ENCODE measurements around the gene UHRF2.
"Not testable (repeated sequence)": the region's sequence is repeated elsewhere in the genome, so short reads cannot be mapped to it uniquely, and the experiment has no call there.

Gene UHRF2

DNA sequence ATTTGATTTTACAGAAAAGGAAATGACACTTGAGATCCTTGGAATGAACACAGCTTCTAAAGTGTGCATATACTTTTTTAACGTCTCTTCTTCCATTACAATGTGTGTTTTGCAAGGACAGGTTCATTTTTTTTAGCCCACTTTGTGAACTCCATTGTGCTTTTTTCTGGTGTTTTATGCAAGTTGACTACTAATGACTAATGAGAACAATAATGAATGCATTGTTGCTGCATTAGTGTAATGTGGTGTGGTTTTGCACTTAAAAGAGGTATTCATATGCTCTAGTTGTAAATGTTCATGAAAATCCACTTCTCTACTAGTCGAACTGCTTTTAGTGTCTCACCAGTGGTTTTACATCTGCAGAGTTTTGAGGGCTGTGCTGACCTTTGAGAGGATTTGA lies 93.6 kb downstream of the UHRF2 start:
- Histone ChIP-seq H3K9me3 (ENCODE audit: insufficient read depth, low read length) (no peaks in the 10 kb centered on the region; the same call in 1 of the 2 replicates), H3K4me1 (ENCODE audit: insufficient read depth, insufficient read length) (no peaks in the 10 kb centered on the region), H3K9ac (ENCODE audit: insufficient read length, low read depth) (no peak overlapping the region), H3K27me3 (ENCODE audit: insufficient read depth, insufficient read length) (no peaks in the 10 kb centered on the region), H3K4me3 (ENCODE audit: insufficient read length, low read depth) (no peak overlapping the region), H3K36me3 (ENCODE audit: insufficient read depth, insufficient read length, low read length) (peaks cover 58% of the 10 kb centered on the region)
- no peak for DNase-seq (ENCODE audit: low read depth, low spot score)
- TF ChIP-seq YY1 (IDR thresholded peaks at IDR 0.05; ENCODE audit: insufficient read depth, insufficient read length) (no peak), SUZ12 (IDR thresholded peaks at IDR 0.05; ENCODE audit: extremely low read depth, insufficient read depth, insufficient read length) (no peak), ZNF274 (IDR thresholded peaks at IDR 0.05; ENCODE audit: low read depth, low read length) (no peak)

GRCh38 chr9:6512085-6512657 lies 99.2 kb downstream of the UHRF2 start:
- H3K36me3 ChIP-seq (ENCODE audit: insufficient read depth, insufficient read length, low read length) = peaks cover 17% of the 10 kb centered on the region
- H3K27me3 ChIP-seq (ENCODE audit: insufficient read depth, insufficient read length) = no peaks in the 10 kb centered on the region
- no peak for DNase-seq (ENCODE audit: low read depth, low spot score)
- no peak overlapping the region for H3K9ac ChIP-seq (ENCODE audit: insufficient read length, low read depth)
- no peaks in the 10 kb centered on the region for H3K4me1 ChIP-seq (ENCODE audit: insufficient read depth, insufficient read length)
- no peaks in the 10 kb centered on the region; the same call in 1 of the 2 replicates for H3K9me3 ChIP-seq (ENCODE audit: insufficient read depth, low read length)
- no peak for TF ChIP-seq SUZ12 (IDR thresholded peaks at IDR 0.05; ENCODE audit: extremely low read depth, insufficient read depth, insufficient read length)
- no peak for TF ChIP-seq YY1 (IDR thresholded peaks at IDR 0.05; ENCODE audit: insufficient read depth, insufficient read length)
- no peak for TF ChIP-seq ZNF274 (IDR thresholded peaks at IDR 0.05; ENCODE audit: low read depth, low read length)
- H3K4me3 ChIP-seq (ENCODE audit: insufficient read length, low read depth) = no peak overlapping the region

GRCh38 chr9:6522263-6522662 lies 109.3 kb downstream of the UHRF2 start:
- H3K4me3 ChIP-seq (ENCODE audit: insufficient read length, low read depth) = no peak overlapping the region
- no peak for DNase-seq (ENCODE audit: low read depth, low spot score)
- no peaks in the 10 kb centered on the region for H3K36me3 ChIP-seq (ENCODE audit: insufficient read depth, insufficient read length, low read length)
- no peak for TF ChIP-seq ZNF274 (IDR thresholded peaks at IDR 0.05; ENCODE audit: low read depth, low read length)
- TF ChIP-seq YY1 (IDR thresholded peaks at IDR 0.05; ENCODE audit: insufficient read depth, insufficient read length) = no peak
- no peak for TF ChIP-seq SUZ12 (IDR thresholded peaks at IDR 0.05; ENCODE audit: extremely low read depth, insufficient read depth, insufficient read length)
- no peak overlapping the region for H3K9ac ChIP-seq (ENCODE audit: insufficient read length, low read depth)
- no peaks in the 10 kb centered on the region for H3K9me3 ChIP-seq (ENCODE audit: insufficient read depth, low read length)
- H3K27me3 ChIP-seq (ENCODE audit: insufficient read depth, insufficient read length) = no peaks in the 10 kb centered on the region
- no peaks in the 10 kb centered on the region for H3K4me1 ChIP-seq (ENCODE audit: insufficient read depth, insufficient read length)

DNA sequence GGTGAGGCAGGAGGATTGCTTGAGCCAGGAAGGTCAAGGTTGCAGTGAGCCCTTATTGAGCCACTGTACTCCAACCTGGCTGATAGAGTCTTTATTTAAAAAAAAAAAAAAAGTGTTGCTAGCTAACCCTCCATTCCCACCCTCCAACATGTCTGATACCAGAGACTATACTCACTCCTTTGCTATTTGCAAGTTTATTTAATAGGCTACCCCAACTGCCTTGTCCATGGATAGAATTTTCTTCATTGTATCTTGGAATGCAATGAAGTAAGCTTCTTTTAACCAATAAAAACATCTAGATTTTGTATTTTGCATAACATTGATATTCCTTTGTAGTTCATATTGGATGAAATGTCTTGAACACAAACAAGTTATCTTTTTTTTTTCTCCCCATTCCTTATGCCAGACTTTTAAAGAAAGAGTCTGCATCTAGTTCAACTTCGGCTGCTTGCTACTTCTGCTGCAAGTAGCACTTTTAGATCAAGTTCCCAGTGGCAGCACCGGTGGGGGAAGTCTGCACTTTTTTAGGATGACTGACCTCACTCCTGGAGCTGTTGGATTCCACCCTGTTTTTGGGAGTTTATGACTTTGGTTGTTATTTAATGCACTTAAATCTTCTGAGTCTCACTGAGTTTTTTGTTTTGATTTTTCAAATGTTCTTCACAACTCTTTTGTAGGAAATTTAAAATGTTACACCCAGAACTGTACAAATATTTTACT lies 112.5 kb downstream of the UHRF2 start:
- TF ChIP-seq YY1 (IDR thresholded peaks at IDR 0.05; ENCODE audit: insufficient read depth, insufficient read length) = no peak
- TF ChIP-seq ZNF274 (IDR thresholded peaks at IDR 0.05; ENCODE audit: low read depth, low read length) = no peak
- TF ChIP-seq SUZ12 (IDR thresholded peaks at IDR 0.05; ENCODE audit: extremely low read depth, insufficient read depth, insufficient read length) = no peak
- peaks cover 4% of the 10 kb centered on the region for H3K4me1 ChIP-seq (ENCODE audit: insufficient read depth, insufficient read length)
- DNase-seq (ENCODE audit: low read depth, low spot score) = no peak
- no peaks in the 10 kb centered on the region for H3K9me3 ChIP-seq (ENCODE audit: insufficient read depth, low read length)
- no peak overlapping the region for H3K4me3 ChIP-seq (ENCODE audit: insufficient read length, low read depth)
- no peak overlapping the region for H3K9ac ChIP-seq (ENCODE audit: insufficient read length, low read depth)
- H3K27me3 ChIP-seq (ENCODE audit: insufficient read depth, insufficient read length) = no peaks in the 10 kb centered on the region
- no peaks in the 10 kb centered on the region for H3K36me3 ChIP-seq (ENCODE audit: insufficient read depth, insufficient read length, low read length)

DNA sequence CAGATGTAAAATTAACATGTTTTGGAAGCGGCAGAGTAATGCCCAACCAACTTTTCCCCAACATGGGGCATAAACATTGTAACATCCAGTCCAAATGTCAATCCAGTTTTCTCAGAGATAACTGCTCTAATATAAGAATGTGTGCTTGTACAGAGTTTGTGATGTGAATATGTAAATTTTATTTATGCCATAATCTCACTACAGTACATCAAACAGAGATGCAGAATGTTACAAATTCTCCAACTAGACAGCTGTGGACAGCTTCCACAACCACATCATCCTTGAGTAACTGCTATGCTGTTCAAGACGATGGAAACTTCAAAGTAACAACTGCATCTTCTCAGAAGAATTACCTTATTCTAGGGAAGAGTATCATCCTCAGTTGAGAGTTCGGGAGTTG lies 122.6 kb downstream of the UHRF2 start:
- Histone ChIP-seq H3K9ac (ENCODE audit: insufficient read length, low read depth) (no peak overlapping the region), H3K27me3 (ENCODE audit: insufficient read depth, insufficient read length) (no peaks in the 10 kb centered on the region), H3K9me3 (ENCODE audit: insufficient read depth, low read length) (no peaks in the 10 kb centered on the region), H3K4me1 (ENCODE audit: insufficient read depth, insufficient read length) (no peaks in the 10 kb centered on the region), H3K36me3 (ENCODE audit: insufficient read depth, insufficient read length, low read length) (peaks cover 3% of the 10 kb centered on the region), H3K4me3 (ENCODE audit: insufficient read length, low read depth) (no peak overlapping the region)
- no peak for DNase-seq (ENCODE audit: low read depth, low spot score)
- TF ChIP-seq SUZ12 (IDR thresholded peaks at IDR 0.05; ENCODE audit: extremely low read depth, insufficient read depth, insufficient read length) (no peak), ZNF274 (IDR thresholded peaks at IDR 0.05; ENCODE audit: low read depth, low read length) (no peak), YY1 (IDR thresholded peaks at IDR 0.05; ENCODE audit: insufficient read depth, insufficient read length) (no peak)

- no peak overlapping the region for H3K4me3 ChIP-seq (ENCODE audit: insufficient read length, low read depth)
- H3K27me3 ChIP-seq (ENCODE audit: insufficient read depth, insufficient read length) = no peaks in the 10 kb centered on the region
- no peaks in the 10 kb centered on the region for H3K9me3 ChIP-seq (ENCODE audit: insufficient read depth, low read length)
- H3K4me1 ChIP-seq (ENCODE audit: insufficient read depth, insufficient read length) = no peaks in the 10 kb centered on the region
- no peak for DNase-seq (ENCODE audit: low read depth, low spot score)
- TF ChIP-seq SUZ12 (IDR thresholded peaks at IDR 0.05; ENCODE audit: extremely low read depth, insufficient read depth, insufficient read length) = no peak
- TF ChIP-seq ZNF274 (IDR thresholded peaks at IDR 0.05; ENCODE audit: low read depth, low read length) = no peak
- no peak for TF ChIP-seq YY1 (IDR thresholded peaks at IDR 0.05; ENCODE audit: insufficient read depth, insufficient read length)
- H3K9ac ChIP-seq (ENCODE audit: insufficient read length, low read depth) = no peak overlapping the region
- peaks cover 3% of the 10 kb centered on the region for H3K36me3 ChIP-seq (ENCODE audit: insufficient read depth, insufficient read length, low read length)
These were observed 125.7 kb downstream of the UHRF2 start for GRCh38 chr9:6538666-6539071.

DNA sequence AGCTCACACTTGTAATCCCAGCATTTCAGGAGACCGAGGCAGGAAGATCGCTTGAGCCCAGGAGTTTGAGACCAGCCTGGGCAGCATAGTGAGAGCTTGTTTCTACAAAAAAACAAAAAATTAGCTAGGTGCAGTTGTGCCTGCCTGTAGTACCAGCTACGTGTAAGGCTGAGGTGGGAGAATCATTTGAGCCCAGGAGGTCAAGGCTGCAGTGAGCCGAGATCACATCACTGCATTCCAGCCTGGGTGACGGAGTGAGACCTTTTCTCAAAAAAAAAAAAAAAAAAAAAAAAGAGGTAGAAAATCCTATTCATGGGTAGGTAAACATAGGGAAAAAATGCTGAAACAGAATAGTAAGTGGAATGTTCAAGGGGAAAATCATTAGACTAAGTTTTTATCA lies 129.6 kb downstream of the UHRF2 start:
- DNase-seq (ENCODE audit: low read depth, low spot score); H3K4me1 ChIP-seq (ENCODE audit: insufficient read depth, insufficient read length); H3K4me3 ChIP-seq (ENCODE audit: insufficient read length, low read depth); H3K36me3 ChIP-seq (ENCODE audit: insufficient read depth, insufficient read length, low read length); H3K27me3 ChIP-seq (ENCODE audit: insufficient read depth, insufficient read length); H3K9ac ChIP-seq (ENCODE audit: insufficient read length, low read depth); H3K9me3 ChIP-seq (ENCODE audit: insufficient read depth, low read length): not testable (repeated sequence)
